NCI-H1105 treated with DMSO at 0.1 percent for 48 hours (cell line): ENCODE data around the gene ST7.

Experiments
- DNase-seq: peaks from one replicate; lab custom pipeline; 2025; lab: John Stamatoyannopoulos, UW

The ST7 gene

DNA sequence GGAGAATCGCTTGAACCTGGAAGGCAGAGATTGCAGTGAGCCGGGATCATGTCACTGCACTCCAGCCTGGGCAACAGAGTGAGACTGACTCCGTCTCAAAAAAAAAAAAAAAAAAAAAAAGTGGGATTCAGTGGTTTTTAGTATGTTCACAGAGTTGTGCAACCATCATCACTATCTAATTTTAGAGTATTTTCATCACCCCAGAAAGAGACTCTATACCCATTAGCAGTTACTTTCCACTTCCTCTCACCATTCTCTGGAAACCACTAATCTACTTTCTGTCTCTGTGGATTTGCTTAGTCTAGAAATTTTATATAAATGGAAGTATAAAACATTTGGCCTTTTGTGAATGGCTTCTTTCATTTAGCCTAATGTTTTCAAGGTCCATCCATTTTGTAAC lies 113.4 kb downstream of the ST7 start:
- DNase-seq, result no peak

DNA sequence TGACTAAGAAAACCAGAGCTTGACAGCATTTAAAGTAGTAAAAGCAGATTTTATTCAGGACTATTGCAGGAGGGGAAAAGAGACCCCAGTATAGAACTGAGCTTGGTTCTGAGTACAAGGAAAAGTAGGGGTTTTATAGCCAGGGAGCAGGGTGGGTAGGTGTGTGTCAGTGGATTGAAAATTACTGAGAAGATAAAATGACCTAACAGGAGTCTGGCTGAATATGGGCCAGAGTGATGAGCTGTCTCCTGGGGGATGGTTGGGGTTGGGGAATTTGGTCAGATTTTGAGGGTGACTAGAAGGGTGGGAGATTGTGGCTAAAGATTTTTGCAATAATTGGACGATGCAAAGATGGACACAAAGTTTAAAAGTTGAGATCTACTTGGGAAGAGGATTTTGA lies 114.0 kb downstream of the ST7 start:
- no peak for DNase-seq

DNA sequence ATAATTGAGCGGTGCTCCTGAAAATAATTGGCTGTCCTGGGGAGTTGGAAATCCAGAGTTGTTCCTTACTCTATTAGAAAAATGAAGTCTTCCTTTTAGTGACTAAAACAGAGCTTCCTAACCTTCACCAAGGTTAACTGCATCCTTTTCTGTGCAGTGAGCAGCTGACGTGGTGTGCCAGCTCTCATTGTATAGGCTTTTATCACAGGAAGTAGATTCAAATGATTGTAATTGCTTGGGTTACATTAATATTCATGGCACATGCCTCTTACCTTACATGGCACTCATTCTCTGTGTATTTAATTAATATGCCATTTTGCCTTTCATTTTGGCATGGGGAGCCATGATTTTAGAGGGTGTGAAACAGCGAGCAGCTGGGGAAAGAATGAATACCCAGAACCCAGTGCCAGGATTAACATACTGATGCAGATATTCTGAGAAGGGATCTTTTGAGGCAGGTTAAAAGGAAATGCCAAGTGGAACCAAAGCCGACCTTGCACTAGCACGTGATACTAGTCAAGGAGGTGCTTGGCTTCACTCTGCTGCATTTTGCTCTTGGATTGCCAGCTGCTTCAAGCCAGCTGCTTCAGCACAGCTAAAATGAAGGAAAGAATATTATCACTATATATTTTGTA lies 115.3 kb downstream of the ST7 start:
- DNase-seq, result peak; percentile 93

DNA sequence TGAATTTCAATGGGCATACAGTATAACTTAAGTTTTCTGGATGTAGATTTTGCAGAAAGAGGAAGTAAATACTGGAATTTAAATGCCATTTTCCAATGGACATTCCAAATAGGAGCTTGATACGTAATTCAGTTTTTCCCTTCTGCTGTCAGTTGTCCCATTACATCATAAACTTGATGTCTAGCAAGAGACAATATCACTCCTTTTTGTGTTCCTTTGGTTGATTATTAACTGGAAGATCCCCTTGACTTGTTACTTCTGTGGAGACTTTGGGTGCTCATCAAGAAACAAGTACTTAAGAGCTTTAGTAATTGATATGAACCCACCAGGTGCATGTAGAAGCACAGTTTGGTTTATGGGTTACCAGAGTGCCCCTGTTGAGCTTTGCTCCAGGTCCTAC lies 116.1 kb downstream of the ST7 start:
- DNase-seq, result peak; percentile 52

DNA sequence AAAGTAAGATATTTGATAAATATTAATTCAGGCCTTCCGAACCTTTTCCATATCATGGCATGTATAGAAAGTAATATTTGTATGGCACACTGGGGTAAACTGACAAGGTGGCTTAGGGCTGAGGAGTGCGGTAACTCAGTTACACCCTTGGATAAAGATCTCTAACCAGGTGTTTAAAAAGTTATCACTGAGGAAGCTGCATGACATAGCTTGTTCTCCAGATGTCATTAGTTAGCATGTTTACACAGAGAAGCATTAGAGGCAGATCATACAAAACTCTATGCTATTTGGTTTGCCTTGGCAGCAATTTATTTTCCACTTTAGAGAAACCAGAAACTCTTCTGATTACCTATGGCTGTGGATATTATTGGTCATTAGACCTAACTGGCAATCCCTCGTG lies 118.2 kb downstream of the ST7 start:
- peak; percentile 93 for DNase-seq

DNA sequence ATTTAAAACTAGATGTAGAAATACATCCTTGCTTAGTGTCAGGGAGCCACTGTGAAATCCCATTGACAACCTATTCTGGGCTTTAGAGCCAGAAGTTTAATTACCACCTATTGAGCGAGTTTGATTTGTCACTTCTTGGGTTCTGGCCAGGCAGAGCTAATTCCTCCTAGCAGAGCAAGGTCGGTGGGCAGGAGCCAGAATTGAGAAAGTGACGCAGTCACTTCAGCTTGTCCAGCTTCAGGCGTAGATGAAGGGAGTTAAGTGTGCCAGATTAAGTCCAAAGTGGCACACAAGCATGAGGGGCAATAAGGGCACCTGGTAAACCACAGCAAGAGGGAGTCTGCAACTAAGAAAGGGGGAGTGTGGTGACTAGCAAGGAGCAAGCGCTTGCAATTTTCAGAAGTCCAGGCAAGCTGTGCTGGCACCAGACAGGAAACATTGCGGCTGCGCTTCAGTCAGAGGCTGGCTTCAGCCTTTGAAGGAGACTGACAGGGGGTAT lies 119.4 kb downstream of the ST7 start:
- peak; percentile 95 for DNase-seq

DNA sequence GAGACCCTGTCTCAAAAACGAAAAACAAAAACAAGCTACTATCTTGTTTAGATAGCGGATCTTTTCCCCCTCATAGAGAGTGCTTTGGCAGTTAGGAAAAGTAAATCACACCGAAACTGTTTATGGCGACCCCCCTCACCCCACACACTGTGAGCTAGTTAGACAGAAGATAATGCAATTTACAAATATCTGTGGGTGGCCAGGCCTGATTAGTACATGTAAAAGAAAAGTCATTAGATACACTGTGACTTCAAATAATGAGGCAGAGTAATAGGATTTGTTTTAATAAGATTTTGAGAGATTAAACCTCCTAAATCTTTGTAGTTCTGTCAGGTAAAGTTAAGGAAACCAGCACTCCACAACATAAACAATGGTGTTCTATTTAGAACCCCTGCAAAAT lies 121.1 kb downstream of the ST7 start:
- DNase-seq, result no peak

DNA sequence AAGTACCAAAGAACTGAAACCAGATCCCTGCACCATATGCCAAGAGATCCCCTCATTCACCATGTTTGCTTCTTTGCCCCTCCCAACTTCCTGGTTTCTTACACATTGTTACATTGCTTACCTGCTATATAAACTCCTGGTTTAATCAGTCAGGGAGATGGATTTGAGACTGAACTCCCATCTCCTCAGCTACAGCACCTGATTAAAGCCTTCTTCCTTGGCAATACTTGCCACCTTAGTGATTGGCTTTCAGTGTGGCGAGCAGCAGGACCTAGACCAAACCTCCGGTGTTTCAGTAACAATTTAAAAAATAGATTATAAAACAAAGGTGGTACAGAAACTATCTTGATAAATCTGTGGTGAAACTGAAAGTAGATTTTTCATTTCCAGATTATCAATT lies 122.6 kb downstream of the ST7 start:
- no peak for DNase-seq

DNA sequence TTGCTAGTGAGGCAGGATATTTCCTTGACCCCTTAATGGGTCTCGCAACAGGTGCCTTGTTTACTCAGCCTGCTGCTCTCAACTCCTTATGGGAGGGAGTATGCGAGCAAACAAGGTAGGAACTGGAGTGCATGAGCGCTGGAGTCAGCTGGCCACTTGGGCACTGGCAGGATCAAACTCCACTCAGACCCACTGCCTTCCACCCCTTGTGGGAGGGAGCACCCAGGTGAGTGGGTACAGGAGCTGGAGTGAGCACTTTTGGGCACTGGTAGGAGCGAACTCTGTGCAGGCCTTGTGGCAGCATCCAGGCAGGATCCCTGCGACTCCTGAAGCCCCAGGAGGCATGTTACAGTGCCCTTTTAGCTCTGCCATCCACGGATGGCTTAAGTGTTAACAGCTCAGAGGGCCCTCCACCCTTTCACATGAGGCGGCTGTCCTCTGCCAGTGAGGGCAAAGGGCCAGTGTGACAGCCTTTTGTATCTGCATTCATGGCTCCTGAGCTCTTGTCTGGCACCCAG lies 123.2 kb downstream of the ST7 start:
- DNase-seq, result no peak

DNA sequence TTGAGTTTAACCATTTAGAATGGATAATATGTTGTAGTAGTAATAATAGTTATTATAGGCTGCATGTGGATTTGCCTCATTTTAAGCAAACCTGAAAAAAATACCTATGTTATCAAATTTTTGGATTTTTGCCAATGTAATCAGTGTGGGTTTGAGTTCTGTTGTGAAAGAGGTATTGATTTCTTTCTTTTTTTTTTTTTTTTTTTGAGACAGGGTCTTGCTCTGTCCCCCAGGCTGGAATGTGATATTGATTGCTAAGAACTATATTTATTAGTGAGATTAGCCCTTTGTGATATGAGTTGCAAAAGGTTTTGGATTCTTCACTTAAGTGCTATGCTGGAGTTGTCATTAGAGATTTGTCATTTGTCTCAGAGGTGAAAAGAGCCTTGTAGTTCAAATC lies 124.4 kb downstream of the ST7 start:
- DNase-seq, result no peak

DNA sequence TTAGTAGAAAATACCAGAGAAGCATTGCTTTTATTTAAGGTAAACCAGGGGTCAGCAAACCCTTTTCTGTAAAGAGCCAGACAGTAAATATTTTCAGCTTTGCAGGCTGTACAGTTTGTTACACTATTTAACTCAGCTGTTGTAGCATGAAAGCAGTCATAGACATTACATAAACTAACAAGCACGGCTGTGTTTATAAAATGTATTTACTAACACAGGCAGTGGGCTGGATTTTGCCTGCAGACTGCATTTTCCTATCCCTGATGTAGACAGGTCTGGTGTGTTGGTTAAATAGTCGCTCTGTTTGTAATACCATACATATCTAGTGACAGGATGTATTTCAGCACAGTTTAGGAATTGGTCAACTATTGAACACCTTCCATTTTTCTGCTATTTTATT lies 129.3 kb downstream of the ST7 start:
- DNase-seq, result no peak

DNA sequence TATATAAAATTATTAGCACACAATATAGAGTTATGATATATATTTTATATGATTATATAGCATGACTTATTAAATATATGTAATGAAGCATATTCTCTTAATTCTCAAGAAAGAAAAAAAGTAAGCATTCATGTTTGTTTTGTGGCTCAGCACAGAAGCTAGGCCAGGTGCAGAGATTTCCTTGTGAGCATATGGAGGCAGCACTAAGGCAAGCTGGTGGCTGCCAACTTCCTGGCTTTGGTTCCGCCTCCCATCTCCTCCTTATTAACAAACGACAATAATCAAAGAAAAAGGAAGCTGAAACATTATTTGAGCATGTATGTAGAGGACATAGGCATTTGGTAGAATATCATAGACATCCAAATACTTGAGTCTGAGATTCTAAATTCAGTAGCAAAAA lies 130.3 kb downstream of the ST7 start:
- no peak for DNase-seq

DNA sequence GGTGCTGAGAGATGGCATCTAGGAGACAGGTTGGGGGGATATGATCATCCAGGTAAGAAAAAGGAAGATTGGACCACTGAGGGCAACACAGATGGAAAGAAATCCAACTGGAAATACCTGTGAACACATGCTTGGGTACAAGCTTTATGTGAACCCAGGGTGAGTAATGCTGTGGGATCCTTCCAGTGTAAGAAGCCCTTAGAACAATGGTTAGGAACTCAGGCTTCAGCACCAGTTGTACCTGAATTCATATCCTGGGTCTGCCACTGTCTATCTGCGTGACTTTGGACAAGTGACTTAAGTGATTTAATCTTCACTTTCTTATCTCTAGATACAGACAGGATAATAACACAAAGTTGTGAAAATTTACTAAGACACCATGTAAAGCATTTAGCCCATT lies 131.0 kb downstream of the ST7 start:
- no peak for DNase-seq

DNA sequence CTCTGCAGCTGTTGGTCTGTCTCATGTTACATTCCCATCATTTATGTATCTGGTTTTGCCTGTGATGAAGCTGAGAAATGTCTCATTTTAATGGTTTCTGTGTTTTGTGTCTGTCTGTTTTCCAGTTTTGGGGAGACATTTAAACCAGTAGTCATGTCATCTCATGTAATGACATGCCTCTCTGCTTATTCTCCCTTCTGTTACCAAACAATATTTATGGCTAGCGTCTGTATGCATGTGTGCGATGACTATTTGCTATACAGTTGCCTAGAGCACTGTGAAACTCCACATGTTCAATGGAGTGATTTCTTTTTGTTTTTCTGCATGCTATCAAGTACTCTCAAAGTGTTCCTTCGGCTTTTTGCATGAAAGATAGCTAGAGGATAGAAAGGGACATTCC lies 132.0 kb downstream of the ST7 start:
- DNase-seq, result no peak

DNA sequence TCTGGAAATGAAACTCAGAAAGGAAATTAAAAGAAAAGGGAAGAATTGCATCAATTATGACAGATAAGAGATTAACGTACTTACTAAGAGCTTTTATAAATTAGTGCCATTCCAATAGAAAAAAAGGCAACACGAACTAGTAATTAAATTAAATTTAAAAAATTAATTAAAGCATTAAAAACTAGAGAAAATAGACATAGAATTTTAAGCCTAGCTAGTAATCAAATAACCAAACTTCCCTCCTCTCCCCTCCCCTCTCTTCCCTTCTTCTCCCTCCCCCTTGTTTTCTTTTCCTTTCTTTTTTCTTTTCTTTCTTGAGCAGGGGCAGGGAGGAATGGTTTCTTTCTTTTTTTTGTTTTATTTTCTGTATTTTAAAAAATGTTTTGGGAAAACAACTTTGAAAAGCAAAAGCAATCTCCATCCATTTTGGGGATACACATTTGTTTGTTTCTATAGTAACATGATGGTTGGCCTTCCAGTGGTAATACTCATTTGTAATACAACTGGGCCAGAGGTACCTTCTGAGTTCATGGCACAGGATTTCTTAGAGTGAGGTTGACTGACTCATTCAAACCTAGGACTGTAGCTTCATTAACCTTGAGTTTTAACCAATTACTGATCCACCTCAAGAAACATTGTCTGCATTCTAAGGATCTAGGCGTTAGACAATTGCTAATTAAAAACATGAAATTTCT lies 132.6 kb downstream of the ST7 start:
- DNase-seq, result no peak

DNA sequence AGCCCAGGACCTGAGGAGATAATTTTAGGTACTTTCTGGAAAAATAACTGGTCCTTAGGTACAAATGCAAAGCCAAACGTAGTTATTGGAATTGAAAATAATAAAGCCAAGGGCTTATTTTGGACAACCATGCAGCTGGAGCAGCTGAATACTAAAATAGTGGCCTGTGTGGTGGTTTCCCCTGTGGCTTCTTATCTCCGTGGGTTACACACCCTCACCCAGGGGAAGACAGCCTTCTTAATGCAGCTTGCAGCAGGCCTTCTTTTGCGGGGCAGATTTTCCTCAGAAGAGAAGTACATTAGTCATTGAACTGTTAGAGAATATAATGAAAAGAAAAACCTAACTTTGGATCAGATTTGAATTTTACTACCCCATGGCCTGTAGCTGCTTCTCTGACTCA lies 133.5 kb downstream of the ST7 start:
- no peak for DNase-seq

DNA sequence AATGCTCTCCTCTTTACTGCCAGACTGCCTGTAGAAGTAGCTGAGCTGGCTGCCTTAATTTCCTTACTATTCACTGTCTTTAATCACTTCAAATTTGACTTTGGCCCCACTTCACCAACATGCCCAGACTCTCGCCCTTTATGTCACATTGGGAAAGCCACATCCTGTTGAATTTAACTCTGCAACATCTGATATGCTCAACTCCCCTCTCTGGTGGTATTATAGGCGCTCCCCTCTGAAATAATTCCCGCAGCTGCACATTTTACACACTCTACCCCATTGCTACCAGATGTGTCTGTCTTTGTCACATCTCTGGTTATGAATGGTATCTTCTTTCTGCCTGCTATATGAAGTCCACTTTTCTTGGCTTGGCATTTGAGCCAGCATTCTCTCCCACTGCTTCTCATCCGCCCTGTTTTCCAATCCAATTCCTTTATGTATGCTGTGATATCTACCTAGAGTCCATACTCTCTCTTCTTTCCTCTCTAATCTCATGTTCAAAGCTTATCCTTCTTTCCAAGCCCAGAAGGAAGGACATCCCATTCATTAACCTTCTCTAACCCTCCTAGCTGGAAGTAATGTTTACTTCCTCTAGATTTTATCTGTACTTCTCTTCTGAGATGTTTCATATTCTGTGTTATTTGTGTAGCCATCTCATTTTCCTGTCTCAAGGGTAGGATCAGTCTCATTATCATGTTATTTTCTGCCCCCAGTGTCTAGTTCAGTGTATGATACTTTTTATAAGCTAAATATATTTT lies 134.5 kb downstream of the ST7 start:
- no peak for DNase-seq

DNA sequence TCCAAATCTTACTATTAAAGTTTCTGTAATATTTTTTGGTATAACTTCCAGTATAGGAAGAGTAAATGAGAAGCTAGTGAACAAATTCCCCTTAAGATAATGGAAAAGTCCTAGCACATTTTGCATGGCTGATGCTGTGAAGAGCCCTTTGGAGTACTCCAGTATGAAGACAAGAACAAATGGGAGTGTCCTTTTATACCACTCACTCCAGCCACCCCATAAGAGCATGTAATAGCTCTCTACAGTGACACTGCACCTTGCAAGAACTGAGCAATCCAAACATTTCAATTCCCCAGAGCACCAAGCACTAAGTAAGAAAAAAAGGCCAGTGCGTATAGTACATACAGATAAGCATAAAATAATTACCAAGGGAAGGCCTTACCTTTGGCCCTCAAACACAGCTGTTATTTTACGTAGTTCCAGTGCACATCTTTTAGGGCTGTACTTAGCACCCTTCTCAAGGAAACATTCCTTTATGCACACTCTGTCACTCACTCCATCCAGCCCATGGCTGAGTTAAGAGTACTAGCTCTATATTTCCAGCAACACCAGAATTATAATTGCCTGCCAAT lies 135.4 kb downstream of the ST7 start:
- no peak for DNase-seq

DNA sequence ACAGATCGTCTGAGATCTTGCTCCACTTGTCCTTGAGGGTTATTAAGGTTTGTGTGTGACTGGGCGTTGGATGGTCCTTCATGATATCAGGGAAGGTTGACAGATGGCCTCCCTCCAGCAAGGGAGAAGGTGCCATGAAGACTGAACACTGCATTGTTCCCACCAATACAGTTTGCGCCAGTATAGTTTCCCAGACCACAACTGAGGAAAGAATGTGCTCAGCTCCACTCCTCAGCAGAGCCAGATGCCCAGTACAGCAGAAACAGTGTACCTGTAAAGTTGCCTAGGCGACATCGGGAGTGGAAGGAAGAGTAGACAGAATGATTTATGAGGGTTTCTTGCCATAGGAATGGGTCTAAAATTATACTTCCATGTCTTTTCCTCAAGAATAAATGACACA lies 137.5 kb downstream of the ST7 start:
- no peak for DNase-seq

DNA sequence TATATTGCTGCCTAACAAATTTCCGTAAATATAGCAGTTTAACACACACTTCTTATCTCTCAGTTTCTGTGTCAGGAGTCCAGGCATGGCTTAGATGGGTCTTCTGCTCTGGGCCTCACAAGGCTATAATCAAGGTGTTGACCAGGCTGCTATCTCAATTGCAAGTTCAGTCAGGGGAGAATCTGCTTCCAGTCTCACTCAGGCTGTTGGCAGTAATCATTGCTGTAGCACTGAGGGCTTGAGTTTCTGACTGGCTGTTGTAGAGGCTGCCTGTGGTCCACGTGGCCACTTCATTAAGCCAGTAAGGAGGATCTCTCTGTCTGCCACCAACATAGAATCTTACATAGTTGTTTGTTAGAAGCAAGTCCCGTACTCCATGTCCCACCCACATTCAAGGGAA lies 138.4 kb downstream of the ST7 start:
- no peak for DNase-seq

DNA sequence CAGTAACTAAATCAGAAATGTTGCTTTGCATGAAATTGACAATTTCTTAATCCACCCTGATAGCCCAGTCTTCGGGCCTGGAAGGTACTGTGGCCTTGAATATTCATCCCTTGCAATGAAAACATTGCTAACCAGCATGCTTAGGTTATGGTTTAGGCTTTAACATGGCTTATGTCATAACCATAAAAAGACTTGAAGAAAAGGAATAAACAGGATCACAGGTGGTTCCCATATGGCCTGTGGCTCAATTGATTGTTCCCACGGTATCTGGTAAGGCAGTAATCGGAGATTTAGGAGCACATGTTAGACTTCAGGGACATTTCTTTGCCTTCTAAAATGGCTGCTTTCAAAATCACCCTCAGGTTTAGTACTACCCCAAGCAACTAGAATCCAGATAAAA lies 139.5 kb downstream of the ST7 start:
- no peak for DNase-seq

DNA sequence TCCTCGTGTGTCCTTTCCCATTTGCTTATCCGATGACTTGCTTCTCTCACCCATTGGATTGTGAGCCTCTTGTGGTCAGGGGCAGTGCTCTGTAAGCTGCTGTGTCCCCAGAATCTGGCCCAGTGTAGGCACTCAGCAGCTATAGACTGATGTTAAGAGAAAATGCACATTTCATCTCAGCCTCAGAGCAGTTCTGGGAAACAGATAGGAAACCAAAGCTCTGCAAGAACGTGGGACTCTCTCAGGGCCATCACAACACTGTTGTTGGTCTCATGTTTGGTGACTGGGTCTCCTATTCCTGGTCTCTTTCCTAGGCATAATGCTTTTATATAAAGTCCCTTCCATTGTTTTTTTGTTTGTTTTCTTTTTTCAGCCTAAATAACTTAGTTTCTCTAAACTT lies 141.2 kb downstream of the ST7 start:
- DNase-seq, result no peak

DNA sequence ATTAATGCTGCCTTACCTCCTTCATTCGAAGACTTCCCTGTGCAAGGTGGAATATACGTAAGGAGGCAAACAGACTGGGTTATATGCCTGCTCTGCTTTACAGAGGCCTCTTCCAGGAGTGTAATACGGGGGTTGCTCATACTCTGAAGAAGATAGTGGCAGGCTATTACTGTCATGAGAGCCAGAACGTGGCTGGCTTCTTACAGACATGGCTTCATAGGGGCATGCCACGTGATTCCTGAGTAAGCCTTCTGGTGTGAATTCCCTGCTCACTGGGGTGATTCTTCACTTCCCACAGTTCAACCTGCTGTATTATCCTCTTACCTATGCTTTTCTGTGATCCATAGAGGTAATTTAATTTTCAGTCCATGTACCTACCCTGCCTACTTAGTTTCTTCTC lies 141.8 kb downstream of the ST7 start:
- no peak for DNase-seq
